Right lobe of liver (tissue), 6 donors: ENCODE results near the gene GPR18. TPM values are rescaled to one million over a fixed set of nuclear protein-coding genes. Genes with fewer than 3 reads are reported as not detected.
A peak's percentile ranks its signal among the peaks of the same experiment; 100 is the strongest.

Experiments
- ATAC-seq, 4 donors: fragments of 200-7000 bp; cut with Tn5 transposase; one replicate each; pipeline ENCODE4 v1.9.1; 2020; ENCODE audit warnings: mild to moderate bottlenecking in 4 of 4, moderate library complexity in 4 of 4
- DNase-seq, 3 donors: peaks; one replicate each; pipeline ENCODE4 v3.0.0-alpha.2; 2020
- H3K27ac ChIP-seq, 3 donors: fragments of 200-600 bp; one replicate each; pipeline ENCODE4 v1.8.0; 2022
- H3K27me3 ChIP-seq, 2 donors: fragments of 200-600 bp; one replicate each; pipeline ENCODE4 v1.8.0; 2022
- H3K36me3 ChIP-seq, 4 donors: fragments of 200-600 bp; sonication (generic) in 1 of 4; one replicate each; pipeline versions ENCODE4 v1.5.1 to v1.8.0; 2017 to 2022; ENCODE audit warnings: control low read depth in 1 of 4
- H3K4me1 ChIP-seq, 4 donors: fragments of 200-600 bp; sonication (generic) in 1 of 4; one replicate each; pipeline versions ENCODE4 v1.5.1 to v1.8.0; 2017 to 2022; ENCODE audit warnings: control low read depth in 1 of 4
- H3K4me3 ChIP-seq, 3 donors: fragments of 200-600 bp; one replicate each; pipeline ENCODE4 v1.8.0; 2022
- H3K9me3 ChIP-seq, 4 donors: fragments of 200-600 bp; sonication (generic) in 1 of 4; one replicate each; pipeline versions ENCODE4 v1.5.1 to v1.8.0; 2017 to 2022; ENCODE audit warnings: control low read depth in 1 of 4
- CTCF ChIP-seq, 4 donors: fragments of 200-600 bp in 3 of 4; fragments of 450-650 bp in 1 of 4; IDR thresholded peaks; one replicate each; pipeline versions ENCODE4 v1.5.1 to v1.8.0; 2016 to 2022; ENCODE audit warnings: antibody characterized with exemption in 4 of 4, mild to moderate bottlenecking in 2 of 4
- POLR2A ChIP-seq: fragments of 450-650 bp; IDR thresholded peaks from one replicate; pipeline ENCODE4 v1.6.1; 2017; ENCODE audit warnings: antibody characterized with exemption, mild to moderate bottlenecking
- WGBS: methylation state at CpG from one replicate; pipeline ENCODE4 v1.1.6; 2018; ENCODE audit warnings: low coverage, low lambda C conversion rate; ENCODE audit not compliant: insufficient coverage; ENCODE audit errors: missing lambda C conversion rate; 5-methylcytosine and 5-hydroxymethylcytosine counted together
- intact Hi-C, 2 donors: fragments of 100-400 bp; cut with DNase I; formaldehyde crosslinking; loops; one replicate each; pipeline versions ENCODE4 v1.11.2 to v1.14.1; 2022
- total RNA-seq, 6 experiments: library from RNA; depleted of rRNA in 2 of 6; stranded (reverse); fragments of >200 nt in 2 of 6; fragmentation: NEBNext Ultra II Directional in 3 of 6; extraction: Animal tissue kit (Norgen Biotek cat#: 25700) in 3 of 6; gene quantifications; one replicate each; pipeline versions ENCODE4 v1.1.0 to v1.2.4, GENCODE V29; 2016 to 2023
- donor health status: DM: no; HTN: yes; CAD: no.
- donor health status: DM: no; HTN: no; CAD: no.
- donor health status: DM: no; HTN: no; CAD: no.
- donor health status: DM: no; HTN: yes; CAD: no.
- donor health status: DM: no; HTN: yes; CAD: no.

Gene GPR18
- total RNA-seq, 6 experiments from 2014 or later, result 0.13 to 0.17 TPM; not detected in 4

- intact Hi-C loops, result no loop called here
Measured at GRCh38 chr13:99278843-99279242, 20.7 kb upstream of the GPR18 start.

GRCh38 chr13:99278200-99278599 is 20.0 kb upstream of the GPR18 start:
- WGBS, result 52% methylated on average over 5 of the region's 5 CpGs
- Histone ChIP-seq H3K36me3 (no peaks in the 10 kb centered on the region), H3K9me3 (no peaks in the 10 kb centered on the region), H3K4me1 (peaks cover 0 to 50% (median 12%) of the 10 kb centered on the region in 4 donors), H3K4me3 (no peak overlapping the region), H3K27ac (no peak overlapping the region), H3K27me3 (no peaks in the 10 kb centered on the region)
- ATAC-seq (no peak), DNase-seq (no peak)
- intact Hi-C loops, result no loop called here
- TF ChIP-seq CTCF (IDR thresholded peaks at IDR 0.05) (no peak), POLR2A (no peak)

More at GRCh38 chr13:99278843-99279242, 20.7 kb upstream of the GPR18 start:
- TF ChIP-seq POLR2A (no peak), CTCF (IDR thresholded peaks at IDR 0.05) (no peak)
- Histone ChIP-seq H3K4me1 (peaks cover 0 to 52% (median 12%) of the 10 kb centered on the region in 4 donors), H3K9me3 (no peaks in the 10 kb centered on the region), H3K27me3 (no peaks in the 10 kb centered on the region), H3K27ac (peak overlapping the region in 2 of 3 donors; percentile 16 to 19), H3K4me3 (no peak overlapping the region), H3K36me3 (no peaks in the 10 kb centered on the region)
- DNase-seq (no peak), ATAC-seq (peak in 2 of 4 donors; percentile 7 to 23)
- WGBS, result 50% methylated on average over 3 of the region's 3 CpGs

GRCh38 chr13:99277629-99278028 is 19.4 kb upstream of the GPR18 start:
- TF ChIP-seq CTCF (IDR thresholded peaks at IDR 0.05) (no peak), POLR2A (no peak)
- intact Hi-C loops, result no loop called here
- ATAC-seq, result no peak

GRCh38 chr13:99276706-99277105 is 18.5 kb upstream of the GPR18 start:
- H3K4me1 ChIP-seq, result peaks cover 0 to 37% (median 9%) of the 10 kb centered on the region in 4 donors
- H3K4me3 ChIP-seq, result no peak overlapping the region
- no peak overlapping the region for H3K27ac ChIP-seq
- no peak for DNase-seq
- WGBS, result 93% methylated on average over 2 of the region's 2 CpGs
- peak in 1 of 4 donors; percentile 21 for ATAC-seq
- H3K36me3 ChIP-seq, result no peaks in the 10 kb centered on the region
- H3K9me3 ChIP-seq, result no peaks in the 10 kb centered on the region
- intact Hi-C loops, result no loop called here
- no peak for TF ChIP-seq POLR2A
- TF ChIP-seq CTCF (IDR thresholded peaks at IDR 0.05), result no peak
- H3K27me3 ChIP-seq, result no peaks in the 10 kb centered on the region

More at GRCh38 chr13:99277629-99278028, 19.4 kb upstream of the GPR18 start:
- peaks cover 0 to 44% (median 12%) of the 10 kb centered on the region in 4 donors for H3K4me1 ChIP-seq
- H3K27me3 ChIP-seq, result no peaks in the 10 kb centered on the region
- H3K4me3 ChIP-seq, result no peak overlapping the region
- no peaks in the 10 kb centered on the region for H3K9me3 ChIP-seq
- 98% methylated on average over 4 of the region's 4 CpGs for WGBS
- no peak for DNase-seq
- no peak overlapping the region for H3K27ac ChIP-seq
- no peaks in the 10 kb centered on the region for H3K36me3 ChIP-seq

GRCh38 chr13:99275093-99275469 is 16.9 kb upstream of the GPR18 start:
- no peak for ATAC-seq
- 0% methylated on average over 1 of the region's 1 CpG for WGBS
- H3K4me1 ChIP-seq, result peaks cover 0 to 21% (median 6%) of the 10 kb centered on the region in 4 donors
- H3K9me3 ChIP-seq, result no peaks in the 10 kb centered on the region
- intact Hi-C loops, result no loop called here
- no peak for DNase-seq
- H3K27me3 ChIP-seq, result no peaks in the 10 kb centered on the region
- TF ChIP-seq POLR2A, result no peak
- no peak for TF ChIP-seq CTCF (IDR thresholded peaks at IDR 0.05)
- no peak overlapping the region for H3K27ac ChIP-seq
- no peaks in the 10 kb centered on the region for H3K36me3 ChIP-seq
- H3K4me3 ChIP-seq, result no peak overlapping the region
